Measurements from ENCODE around the gene KIFAP3.

- TF ChIP-seq CTCF (IDR thresholded peaks at IDR 0.05) (no peak), EP300 (IDR thresholded peaks at IDR 0.05) (no peak), POLR2A (IDR thresholded peaks at IDR 0.05) (no peak), POLR2AphosphoS5 (IDR thresholded peaks at IDR 0.05) (no peak)
Measured at GRCh38 chr1:170032531-170033280, 41.8 kb downstream of the KIFAP3 start.
